Suprapubic skin (tissue), 4 donors: Measurements from ENCODE around the gene MAS1L.

Experiments used
- EP300 ChIP-seq: sonication (generic); formaldehyde crosslinking; IDR thresholded peaks from one replicate; pipeline ENCODE4 v1.6.1; 2017; ENCODE audit warnings: antibody characterized with exemption
- POLR2A ChIP-seq, 2 donors: fragments of 450-650 bp; IDR thresholded peaks; one replicate each; pipeline ENCODE4 v1.6.1; 2017; ENCODE audit warnings: antibody characterized with exemption in 2 of 2, mild to moderate bottlenecking in 2 of 2, moderate library complexity in 2 of 2
- POLR2AphosphoS5 ChIP-seq, 3 donors: sonication (generic); formaldehyde crosslinking; IDR thresholded peaks; one replicate each; pipeline ENCODE4 v1.6.1; 2017; ENCODE audit warnings: antibody characterized with exemption in 3 of 3
- TF ChIP-seq, protein P1 (sequence below), 2 donors: fragments of 200-600 bp in 1 of 2; fragments of 450-650 bp in 1 of 2; sonication (generic) in 1 of 2; IDR thresholded peaks; one replicate each; pipeline ENCODE4 v1.5.1; 2016 to 2019; ENCODE audit warnings: antibody characterized with exemption in 2 of 2, mild to moderate bottlenecking in 1 of 2, moderate library complexity in 1 of 2

DNA sequence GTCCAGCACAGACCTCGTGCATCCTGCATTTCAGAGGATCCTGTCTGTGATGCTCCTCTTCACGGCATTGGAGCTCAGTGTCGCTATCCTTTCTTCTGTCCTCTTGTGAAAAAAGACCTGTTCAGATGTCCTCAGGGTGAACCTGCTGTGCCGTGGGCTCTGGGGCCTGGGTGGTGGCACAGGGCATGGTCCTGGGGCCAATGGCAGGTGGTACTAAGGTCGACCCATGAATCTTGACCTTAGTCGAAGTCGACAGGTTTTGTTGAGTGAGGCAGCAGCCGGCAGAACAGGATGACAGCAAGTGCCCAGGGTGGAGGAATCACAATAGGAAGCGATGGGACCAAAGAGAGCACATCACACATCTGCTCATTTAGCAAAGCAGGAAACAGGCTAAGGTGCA is 22.0 kb upstream of the MAS1L start:
- TF ChIP-seq, protein P1, sequence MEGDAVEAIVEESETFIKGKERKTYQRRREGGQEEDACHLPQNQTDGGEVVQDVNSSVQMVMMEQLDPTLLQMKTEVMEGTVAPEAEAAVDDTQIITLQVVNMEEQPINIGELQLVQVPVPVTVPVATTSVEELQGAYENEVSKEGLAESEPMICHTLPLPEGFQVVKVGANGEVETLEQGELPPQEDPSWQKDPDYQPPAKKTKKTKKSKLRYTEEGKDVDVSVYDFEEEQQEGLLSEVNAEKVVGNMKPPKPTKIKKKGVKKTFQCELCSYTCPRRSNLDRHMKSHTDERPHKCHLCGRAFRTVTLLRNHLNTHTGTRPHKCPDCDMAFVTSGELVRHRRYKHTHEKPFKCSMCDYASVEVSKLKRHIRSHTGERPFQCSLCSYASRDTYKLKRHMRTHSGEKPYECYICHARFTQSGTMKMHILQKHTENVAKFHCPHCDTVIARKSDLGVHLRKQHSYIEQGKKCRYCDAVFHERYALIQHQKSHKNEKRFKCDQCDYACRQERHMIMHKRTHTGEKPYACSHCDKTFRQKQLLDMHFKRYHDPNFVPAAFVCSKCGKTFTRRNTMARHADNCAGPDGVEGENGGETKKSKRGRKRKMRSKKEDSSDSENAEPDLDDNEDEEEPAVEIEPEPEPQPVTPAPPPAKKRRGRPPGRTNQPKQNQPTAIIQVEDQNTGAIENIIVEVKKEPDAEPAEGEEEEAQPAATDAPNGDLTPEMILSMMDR (IDR thresholded peaks at IDR 0.05), result no peak
- TF ChIP-seq POLR2AphosphoS5 (IDR thresholded peaks at IDR 0.05) (no peak), POLR2A (IDR thresholded peaks at IDR 0.05) (no peak), EP300 (no peak)
